H9 (cell line): ENCODE data around the gene TSPAN8. TPM values are rescaled to one million over a fixed set of nuclear protein-coding genes. Genes with fewer than 3 reads are reported as not detected.

Experiments used
- DNase-seq: peaks from one replicate; pipeline ENCODE4 v3.0.0-alpha.2; 2017
- H2AFZ ChIP-seq: one replicate; pipeline ENCODE4 v1.6.1; 2013; ENCODE audit warnings: mild to moderate bottlenecking, low read length, control low read depth, moderate library complexity
- H2AK5ac ChIP-seq: 2 replicates; pipeline ENCODE4 v1.6.1; 2013; ENCODE audit warnings: low read length, control low read depth, mixed read lengths; ENCODE audit not compliant: insufficient read length
- H2BK120ac ChIP-seq: one replicate; pipeline ENCODE4 v1.6.1; 2013; ENCODE audit warnings: low read depth, mild to moderate bottlenecking, low read length, control low read depth, inconsistent platforms; ENCODE audit not compliant: poor library complexity, severe bottlenecking
- H2BK12ac ChIP-seq: 2 replicates; pipeline ENCODE4 v1.6.1; 2013; ENCODE audit warnings: low read length, control low read depth, mixed read lengths, low read depth; ENCODE audit not compliant: insufficient read length
- H2BK15ac ChIP-seq: 2 replicates; pipeline ENCODE4 v1.6.1; 2013; ENCODE audit warnings: low read depth, low read length, control low read depth
- H2BK20ac ChIP-seq: one replicate; pipeline ENCODE4 v1.6.1; 2013; ENCODE audit warnings: low read depth, mild to moderate bottlenecking, low read length, control low read depth, inconsistent platforms; ENCODE audit not compliant: poor library complexity, severe bottlenecking
- H2BK5ac ChIP-seq: 2 replicates; pipeline ENCODE4 v1.6.1; 2013; ENCODE audit warnings: low read length, control low read depth, mixed read lengths; ENCODE audit not compliant: insufficient read length
- H3K14ac ChIP-seq: 2 replicates; pipeline ENCODE4 v1.6.1; 2013; ENCODE audit warnings: low read length, control low read depth; ENCODE audit not compliant: insufficient read depth
- H3K18ac ChIP-seq: 2 replicates; pipeline ENCODE4 v1.6.1; 2013; ENCODE audit warnings: low read depth, mild to moderate bottlenecking, mixed read lengths, low read length, control low read depth; ENCODE audit not compliant: insufficient read length
- H3K23ac ChIP-seq: 2 replicates; pipeline ENCODE4 v1.6.1; 2013; ENCODE audit warnings: low read length, control low read depth, mixed read lengths, low read depth; ENCODE audit not compliant: insufficient read length
- H3K23me2 ChIP-seq: 2 replicates; pipeline ENCODE4 v1.6.1; 2013; ENCODE audit warnings: low read depth, mild to moderate bottlenecking, mixed read lengths, low read length, control low read depth; ENCODE audit not compliant: insufficient read length, poor library complexity, severe bottlenecking
- H3K27ac ChIP-seq: 2 replicates; pipeline ENCODE4 v1.5.1; 2013; ENCODE audit warnings: low read length, control low read depth, mixed read lengths, low read depth; ENCODE audit not compliant: insufficient read length
- H3K27me3 ChIP-seq: 2 replicates; pipeline ENCODE4 v1.6.1; 2013; ENCODE audit warnings: low read length, control low read depth, inconsistent platforms; ENCODE audit not compliant: insufficient read depth
- H3K4ac ChIP-seq: 2 replicates; pipeline ENCODE4 v1.6.1; 2013; ENCODE audit warnings: low read depth, mild to moderate bottlenecking, control low read depth, inconsistent platforms, low read length, moderate library complexity
- H3K4me1 ChIP-seq: 2 replicates; pipeline ENCODE4 v1.6.1; 2013; ENCODE audit warnings: low read length, control low read depth, inconsistent platforms; ENCODE audit not compliant: insufficient read depth
- H3K4me2 ChIP-seq: 2 replicates; pipeline ENCODE4 v1.6.1; 2013; ENCODE audit warnings: low read length, control low read depth, mixed read lengths; ENCODE audit not compliant: insufficient read length, insufficient read depth
- H3K56ac ChIP-seq: 2 replicates; pipeline ENCODE4 v1.6.1; 2013; ENCODE audit warnings: low read depth, mild to moderate bottlenecking, mixed read lengths, low read length, control low read depth; ENCODE audit not compliant: insufficient read length
- H3K79me1 ChIP-seq: 2 replicates; pipeline ENCODE4 v1.6.1; 2013; ENCODE audit warnings: low read depth, mild to moderate bottlenecking, moderate library complexity, low read length, control low read depth, inconsistent platforms; ENCODE audit not compliant: insufficient read depth, poor library complexity, severe bottlenecking
- H3K79me2 ChIP-seq: 2 replicates; pipeline ENCODE4 v1.6.1; 2013; ENCODE audit warnings: low read length, control low read depth, inconsistent platforms; ENCODE audit not compliant: insufficient read depth
- H3K9ac ChIP-seq: 2 replicates; pipeline ENCODE4 v1.6.1; 2013; ENCODE audit warnings: low read length, control low read depth, mixed read lengths; ENCODE audit not compliant: insufficient read length; ENCODE audit errors: extremely low read depth
- H3K9me3 ChIP-seq: one replicate; pipeline ENCODE4 v1.6.1; 2013; ENCODE audit warnings: low read depth, low read length, inconsistent platforms; ENCODE audit not compliant: control insufficient read depth
- H3T11ph ChIP-seq: one replicate; pipeline ENCODE4 v1.6.1; 2013; ENCODE audit warnings: mild to moderate bottlenecking, low read length, control low read depth, inconsistent platforms
- H4K20me1 ChIP-seq: one replicate; pipeline ENCODE4 v1.6.1; 2013; ENCODE audit not compliant: control insufficient read depth, insufficient read length, insufficient read depth
- H4K5ac ChIP-seq: 2 replicates; pipeline ENCODE4 v1.6.1; 2013; ENCODE audit warnings: low read depth, mild to moderate bottlenecking, mixed read lengths, low read length, control low read depth; ENCODE audit not compliant: insufficient read length
- H4K8ac ChIP-seq: replicated peaks from 2 replicates; pipeline ENCODE4 v1.6.1; 2013; ENCODE audit warnings: low read length, control low read depth, mixed read lengths, low read depth; ENCODE audit not compliant: insufficient read length
- H4K91ac ChIP-seq: 2 replicates; pipeline ENCODE4 v1.6.1; 2013; ENCODE audit warnings: low read depth, mild to moderate bottlenecking, moderate library complexity, mixed read lengths, low read length, control low read depth; ENCODE audit not compliant: insufficient read length
- H3K27ac Mint-ChIP-seq, 3 experiments: 2 replicates in 2 of 3; 3 replicates in 1 of 3; pipeline ENCODE4 v1.8.0; 2020 to 2021; ENCODE audit warnings: mixed read lengths in 3 of 3, mild to moderate bottlenecking in 1 of 3, moderate library complexity in 1 of 3
- H3K27me3 Mint-ChIP-seq: 2 replicates; pipeline ENCODE4 v1.8.0; 2021; ENCODE audit warnings: low read depth, mild to moderate bottlenecking, moderate library complexity, mixed read lengths
- H3K36me3 Mint-ChIP-seq, 3 experiments: 2 replicates in 2 of 3; 3 replicates in 1 of 3; pipeline ENCODE4 v1.8.0; 2020 to 2021; ENCODE audit warnings: low read depth in 3 of 3, mixed read lengths in 3 of 3; ENCODE audit not compliant: insufficient read depth in 1 of 3
- H3K4me1 Mint-ChIP-seq, 2 experiments: 2 replicates each; pipeline ENCODE4 v1.8.0; 2020; ENCODE audit warnings: mixed read lengths in 2 of 2
- H3K4me3 Mint-ChIP-seq, 2 experiments: 2 replicates in 1 of 2; 3 replicates in 1 of 2; pipeline ENCODE4 v1.8.0; 2020 to 2021; ENCODE audit warnings: mild to moderate bottlenecking in 2 of 2, mixed read lengths in 2 of 2, moderate library complexity in 1 of 2
- H3K9me3 Mint-ChIP-seq, 2 experiments: 2 replicates in 1 of 2; 3 replicates in 1 of 2; pipeline ENCODE4 v1.8.0; 2020; ENCODE audit warnings: mild to moderate bottlenecking in 2 of 2, mixed read lengths in 2 of 2, moderate library complexity in 1 of 2
- CTCF ChIP-seq: fragments of 200-600 bp; sonication (generic); conservative IDR thresholded peaks from 3 replicates; pipeline ENCODE4 v1.8.0; 2021; ENCODE audit warnings: antibody characterized with exemption, mild to moderate bottlenecking
- total RNA-seq: library from RNA; stranded (reverse); gene quantifications from 2 replicates; pipeline ENCODE4 v1.2.1, GENCODE V29; 2021

TSPAN8 gene
- total RNA-seq, 1 experiment from 2014 or later, result not detected

GRCh38 chr12:71169286-71169685 is 11.5 kb upstream of the TSPAN8 start:
- no peak for DNase-seq
- Histone ChIP-seq H3K4me2 (no peak overlapping the region), H3K79me2 (no peaks in the 10 kb centered on the region), H3K23me2 (no peaks in the 10 kb centered on the region), H3K79me1 (no peaks in the 10 kb centered on the region), H3K23ac (no peak overlapping the region), H3K9me3 (no peaks in the 10 kb centered on the region), H2BK20ac (no peak overlapping the region), H3K14ac (no peak overlapping the region), H2BK12ac (no peak overlapping the region), H4K5ac (no peak overlapping the region), H4K8ac (no peak overlapping the region), H3K56ac (no peak overlapping the region), H2BK15ac (no peak overlapping the region), H2BK5ac (no peak overlapping the region), H3K4me1 (no peaks in the 10 kb centered on the region), H3K27ac (no peak overlapping the region), H4K91ac (no peak overlapping the region), H2BK120ac (no peak overlapping the region), H3K4ac (no peak overlapping the region), H3K18ac (no peak overlapping the region), H3K27me3 (no peaks in the 10 kb centered on the region), H3T11ph (no peak overlapping the region), H4K20me1 (no peaks in the 10 kb centered on the region), H2AK5ac (no peak overlapping the region), H3K9ac (no peak overlapping the region), H2AFZ (no peak overlapping the region)
- H3K36me3 Mint-ChIP-seq, result peaks cover 4 to 13% (median 4%) of the 10 kb centered on the region in 3 experiments; a peak in 6 of 7 replicates
- peaks cover 10% of the 10 kb centered on the region in 2 experiments for H3K9me3 Mint-ChIP-seq
- no peak for TF ChIP-seq CTCF
- no peaks in the 10 kb centered on the region for H3K4me1 Mint-ChIP-seq
- H3K27me3 Mint-ChIP-seq, result no peaks in the 10 kb centered on the region; the same call in 1 of the 2 replicates
- no peak overlapping the region for H3K27ac Mint-ChIP-seq
- H3K4me3 Mint-ChIP-seq, result no peak overlapping the region
